Fibroblast of skin of back (primary cell): ENCODE results near the gene RBMS2.

Source experiments
- DNase-seq: peaks from one replicate; pipeline ENCODE4 v3.0.0-alpha.2; 2013

The RBMS2 gene

GRCh38 chr12:56585098-56585497 is 63.5 kb downstream of the RBMS2 start:
- no peak for DNase-seq

GRCh38 chr12:56589783-56590182 is 68.2 kb downstream of the RBMS2 start:
- DNase-seq: no peak

GRCh38 chr12:56590237-56590830 is 68.7 kb downstream of the RBMS2 start:
- DNase-seq: peak; percentile 26

- DNase-seq: no peak
Observed at GRCh38 chr12:56591126-56591525, 69.5 kb downstream of the RBMS2 start.

DNA sequence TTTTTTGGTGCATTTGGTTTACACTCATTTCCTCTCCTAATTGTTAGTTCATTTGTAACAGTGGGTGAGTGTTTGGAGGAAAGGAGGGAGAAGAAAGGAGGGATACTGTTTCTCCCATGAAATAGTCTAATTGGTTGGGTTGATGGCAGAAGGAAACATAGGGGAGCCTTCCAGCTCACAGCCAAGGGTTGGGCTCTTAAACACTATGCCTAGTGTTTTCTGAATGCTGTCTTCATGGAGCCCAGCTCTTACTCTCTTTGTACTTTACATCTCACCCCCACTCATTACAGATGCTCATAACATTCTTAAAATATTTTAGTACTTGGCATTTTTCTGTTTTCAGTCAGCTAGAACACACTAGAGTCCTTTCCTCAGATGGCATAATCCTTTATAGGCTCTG is 70.3 kb downstream of the RBMS2 start:
- DNase-seq: peak; percentile 52

DNA sequence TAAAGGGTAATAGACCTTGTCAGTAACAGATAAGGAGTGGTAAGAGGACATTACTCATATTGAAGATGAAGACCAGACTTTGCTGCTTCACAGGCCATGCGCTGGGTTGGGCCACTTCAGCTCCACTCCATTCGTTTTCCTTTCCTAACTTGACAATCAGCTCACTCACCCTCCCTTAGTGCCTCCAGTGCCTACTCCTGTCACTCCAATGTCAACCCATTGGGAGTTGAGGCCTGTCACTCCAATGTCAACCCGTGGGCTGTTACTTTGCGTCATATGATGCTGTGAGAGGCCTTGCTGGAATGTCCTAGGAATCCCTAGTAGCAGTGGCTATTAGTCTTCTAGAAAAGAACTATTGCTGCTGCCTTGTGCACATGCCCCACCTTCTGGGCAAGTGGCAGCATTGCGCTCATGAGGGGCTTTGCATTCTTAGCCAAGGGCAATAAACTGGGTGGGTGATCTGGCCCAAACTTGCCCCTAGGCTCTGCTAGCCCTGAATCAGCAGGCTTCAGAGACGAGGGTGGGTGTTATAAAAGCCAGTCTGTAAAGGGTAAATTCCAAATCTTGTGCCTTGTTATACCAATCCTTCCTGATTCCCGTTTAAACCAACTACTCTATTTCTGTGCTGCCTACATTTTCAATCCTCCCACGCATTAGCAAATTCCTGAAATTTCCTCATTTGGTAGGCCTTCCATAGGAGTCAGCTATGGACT is 72.4 kb downstream of the RBMS2 start:
- DNase-seq: peak; percentile 79

GRCh38 chr12:56596815-56597214 is 75.2 kb downstream of the RBMS2 start:
- DNase-seq: no peak

DNA sequence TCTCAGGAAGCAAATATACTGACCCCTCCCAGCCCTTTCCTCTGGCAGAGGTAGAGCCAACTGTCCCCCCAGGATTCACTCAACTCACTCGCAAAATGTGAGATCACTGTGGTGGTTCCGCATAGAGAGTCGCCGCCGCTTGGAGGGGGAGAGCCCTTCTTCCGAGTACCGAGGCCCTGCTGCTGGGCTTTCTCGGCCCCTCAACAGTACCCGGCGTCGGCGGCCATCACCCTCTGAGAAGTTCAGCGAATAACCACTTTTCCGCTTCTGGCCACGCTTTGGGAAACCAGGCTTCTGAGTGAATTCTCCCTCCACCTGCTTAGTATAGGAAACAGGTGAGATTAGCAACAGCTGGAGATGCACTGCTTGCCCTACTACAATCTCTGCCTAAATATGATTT is 77.4 kb downstream of the RBMS2 start:
- DNase-seq: no peak

- DNase-seq: no peak
Observed at GRCh38 chr12:56599797-56600196, 78.2 kb downstream of the RBMS2 start.

DNA sequence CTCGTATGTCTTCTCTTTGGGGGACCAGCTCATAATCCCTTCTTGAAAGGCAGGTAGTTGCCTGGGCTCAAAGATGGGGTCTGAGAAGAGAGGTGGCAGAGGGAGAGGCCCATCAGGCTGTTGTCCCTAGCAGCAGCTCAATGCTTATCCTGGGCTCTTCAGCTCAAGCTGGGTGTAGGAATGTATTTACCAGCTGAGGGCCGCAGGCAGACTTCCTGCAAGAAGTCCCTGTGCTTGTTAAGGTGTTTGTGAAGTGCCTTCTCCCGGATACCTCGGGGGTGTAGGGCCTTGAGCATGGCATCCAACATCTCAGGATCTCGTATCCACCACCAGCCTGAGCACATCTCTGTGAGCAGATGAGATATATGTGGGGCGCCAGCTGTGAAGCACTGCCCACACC is 79.1 kb downstream of the RBMS2 start:
- DNase-seq: no peak

DNA sequence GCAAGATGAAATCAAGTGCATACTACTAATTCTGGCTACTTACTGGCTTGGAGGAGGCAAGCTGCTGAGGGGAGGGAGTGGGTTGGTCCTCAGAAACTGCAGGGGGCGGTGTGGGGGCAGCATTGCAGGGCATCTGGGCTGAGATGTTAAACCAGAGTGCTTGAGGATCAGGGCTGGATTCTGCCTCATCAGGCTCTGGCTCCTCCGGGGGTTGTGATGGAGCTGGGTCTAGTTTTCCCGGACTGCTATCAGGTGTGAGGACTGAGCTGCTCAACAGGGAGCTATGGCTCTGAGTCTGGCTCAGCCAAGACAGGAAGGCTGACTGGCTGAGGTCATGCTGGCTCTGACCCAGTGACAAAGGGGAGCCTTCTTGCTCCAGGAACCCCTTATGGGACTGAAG is 79.9 kb downstream of the RBMS2 start:
- DNase-seq: no peak

DNA sequence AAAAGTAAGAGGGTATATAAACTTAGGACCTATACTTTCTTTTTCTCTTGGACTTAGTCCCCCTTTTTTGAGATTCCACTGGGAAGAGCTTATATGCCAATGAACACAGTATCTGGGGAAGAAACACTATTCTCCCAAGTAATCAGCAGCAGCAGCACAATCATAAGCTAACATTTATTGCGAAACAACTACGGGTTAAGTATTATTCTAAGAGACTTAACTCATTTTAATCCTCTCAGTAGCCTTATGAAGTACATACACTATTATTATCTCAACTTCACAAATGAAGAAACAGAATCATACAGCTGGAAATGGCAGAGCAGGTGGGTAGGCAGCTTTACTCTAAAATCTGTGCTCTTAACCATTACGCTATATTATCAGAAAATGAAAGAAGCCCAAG is 80.6 kb downstream of the RBMS2 start:
- no peak for DNase-seq

GRCh38 chr12:56604355-56604754 is 82.7 kb downstream of the RBMS2 start:
- no peak for DNase-seq

GRCh38 chr12:56614627-56615026 is 93.0 kb downstream of the RBMS2 start:
- no peak for DNase-seq

GRCh38 chr12:56616244-56616643 is 94.6 kb downstream of the RBMS2 start:
- DNase-seq: no peak

DNA sequence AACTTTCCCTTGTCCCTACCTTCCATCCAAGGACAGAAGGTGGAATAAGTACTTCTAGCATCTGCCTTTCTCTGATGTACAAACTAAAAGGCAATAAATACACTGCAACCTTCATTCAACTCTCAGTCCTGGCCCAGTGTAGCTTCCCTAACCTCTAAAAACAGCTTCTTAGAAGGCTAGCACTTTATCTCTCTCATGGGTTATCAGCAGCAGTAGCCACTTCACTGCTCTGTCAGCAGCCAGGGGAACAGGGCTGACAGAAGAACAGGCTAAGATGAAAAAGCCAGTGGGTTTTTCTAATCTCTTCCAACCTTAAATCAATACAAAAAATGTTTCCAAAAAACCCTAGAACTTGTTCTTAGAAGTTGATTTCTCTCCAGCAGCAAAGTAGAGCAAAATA is 95.3 kb downstream of the RBMS2 start:
- DNase-seq: no peak

DNA sequence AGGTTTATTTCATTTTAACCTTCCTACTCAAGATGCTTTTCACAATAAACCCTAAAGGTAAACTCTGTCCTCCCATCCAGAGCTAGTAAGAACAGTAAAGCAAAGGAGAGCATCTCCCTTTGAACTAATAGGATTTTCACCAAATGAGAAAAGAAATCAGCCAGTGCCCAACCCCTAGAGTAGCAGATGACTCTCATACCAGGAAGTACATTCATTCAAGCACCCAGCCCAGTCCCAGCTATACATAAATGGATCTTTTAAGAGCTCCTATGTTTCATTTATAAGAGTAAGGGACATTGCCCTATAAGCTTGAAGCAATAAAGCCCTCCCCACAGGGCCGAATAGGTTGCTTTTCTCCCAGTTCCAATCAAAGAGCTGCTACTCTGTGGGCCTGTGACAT is 100.9 kb downstream of the RBMS2 start:
- DNase-seq: no peak

DNA sequence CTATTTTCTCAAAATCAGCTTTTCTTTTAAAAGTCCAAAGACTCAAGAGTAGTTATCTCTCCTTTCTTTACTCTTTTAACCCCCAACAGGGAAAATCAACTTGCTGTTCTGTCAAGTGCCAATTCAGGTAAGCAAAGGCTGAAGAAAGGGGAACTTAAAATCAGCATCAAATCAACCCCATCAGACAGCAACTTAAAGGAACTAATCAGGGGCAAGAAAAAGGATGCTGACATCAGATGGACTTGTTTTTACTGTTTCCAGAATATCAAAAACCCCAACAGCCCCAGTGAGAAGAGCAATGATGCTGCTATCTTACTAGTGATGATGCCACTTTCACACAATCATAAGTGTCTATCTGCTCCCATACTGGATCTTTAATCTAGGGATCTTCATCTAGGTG is 105.1 kb downstream of the RBMS2 start:
- no peak for DNase-seq

DNA sequence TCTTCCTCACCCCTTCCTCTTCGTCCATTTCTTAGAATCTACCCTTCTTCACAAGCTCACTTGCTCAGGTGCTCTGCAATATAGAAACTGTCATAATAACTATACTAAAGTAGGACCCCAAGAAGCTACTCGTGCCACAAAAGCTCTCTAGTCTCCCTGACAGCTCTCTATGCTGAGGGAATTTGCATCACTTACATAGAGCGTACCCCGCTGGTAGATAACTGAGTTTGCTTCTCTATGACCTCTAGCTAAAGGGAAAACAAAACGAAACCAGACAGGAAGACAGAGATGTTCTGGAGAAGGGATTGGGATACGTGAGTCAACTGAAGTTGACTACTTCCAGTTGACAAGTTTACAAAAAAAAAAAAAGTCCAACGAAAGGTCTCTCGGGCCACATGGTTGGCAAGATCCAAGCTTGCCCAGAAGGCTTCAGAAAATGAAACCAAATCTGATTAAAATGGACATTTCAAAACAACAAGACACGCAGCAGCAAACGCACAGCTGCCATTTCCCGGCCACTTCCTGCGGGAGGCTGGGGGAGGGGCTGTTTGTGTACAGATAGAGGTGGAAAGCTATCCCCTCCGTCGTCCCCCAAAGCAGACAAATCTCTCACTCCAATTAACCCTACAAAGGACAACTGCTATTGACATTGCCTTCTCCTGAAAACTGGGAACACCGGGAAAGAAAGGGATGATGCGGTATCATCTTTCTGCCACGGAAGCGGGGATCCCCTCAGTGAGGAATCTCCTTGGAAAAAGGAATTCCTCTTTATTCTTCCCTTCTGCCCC is 107.2 kb downstream of the RBMS2 start:
- peak; percentile 54 for DNase-seq

DNA sequence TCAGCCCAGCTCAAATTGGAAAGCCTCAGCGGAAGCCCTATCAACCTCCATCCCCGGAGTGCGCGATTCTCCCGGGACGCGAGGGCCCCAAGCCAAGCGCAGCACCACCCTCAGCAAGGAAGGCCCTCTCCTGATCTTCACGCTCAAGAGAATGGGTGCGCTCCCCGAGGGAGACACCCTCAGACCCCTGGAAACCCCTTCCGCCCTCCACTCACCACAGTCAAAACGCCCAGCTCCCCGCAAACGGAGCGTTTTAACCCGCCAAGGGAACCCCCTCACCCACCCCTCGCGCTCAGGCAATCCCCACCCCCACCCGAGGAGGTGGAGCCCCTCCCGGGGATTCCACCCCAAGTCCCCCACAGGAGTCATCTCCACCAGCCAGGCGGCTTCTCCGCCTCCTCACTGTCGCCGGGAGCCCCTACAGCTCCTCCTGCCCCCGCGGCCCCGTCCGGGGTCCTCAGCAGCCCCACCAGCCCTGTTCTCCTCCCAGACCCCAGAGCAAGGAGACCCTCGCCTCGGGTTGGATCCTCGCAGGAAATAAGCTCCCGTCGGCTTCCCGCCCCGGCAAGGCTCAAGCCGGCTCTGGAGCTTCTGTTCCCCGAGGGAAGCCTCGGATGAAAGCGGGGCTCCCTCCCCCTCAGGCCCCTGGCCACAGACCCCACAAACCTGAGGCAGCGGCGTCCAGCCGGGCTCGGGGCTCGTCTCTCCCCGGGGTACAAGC is 108.0 kb downstream of the RBMS2 start:
- DNase-seq: no peak

GRCh38 chr12:56630180-56630632 is 108.6 kb downstream of the RBMS2 start, which contains the start of gene BAZ2A:
Gene BAZ2A (minus strand): TSS chr12:56630326. CDS start chr12:56617530, 12,796 bp downstream.
- DNase-seq: peak; percentile 85

- peak; percentile 38 for DNase-seq
Observed at GRCh38 chr12:56631790-56632700, 110.4 kb downstream of the RBMS2 start.
